Measurements from ENCODE around the gene ASB1.
"Not testable (repeated sequence)": the region's sequence is repeated elsewhere in the genome, so short reads cannot be mapped to it uniquely, and the experiment has no call there.

The ASB1 gene

DNA sequence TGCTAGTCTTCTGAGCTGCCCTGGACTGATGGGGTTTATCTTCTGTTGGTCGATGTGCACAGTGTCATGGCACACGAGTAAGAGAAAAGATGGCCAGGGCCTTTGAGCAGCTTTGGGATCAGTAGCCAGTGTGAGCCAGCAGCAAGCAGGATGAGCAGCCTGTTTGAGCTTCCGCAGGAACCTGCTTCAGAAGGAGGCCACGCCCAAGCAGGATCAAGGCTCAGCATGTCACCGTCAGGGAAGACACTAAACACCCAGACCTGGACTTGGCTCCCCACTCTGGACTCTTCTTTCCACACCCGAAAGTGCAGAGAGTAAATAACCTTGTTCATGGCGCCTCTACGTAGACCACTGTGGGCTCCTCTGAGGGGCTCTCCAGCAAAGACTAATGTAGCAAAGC lies 25.2 kb upstream of the ASB1 start:
- Histone ChIP-seq H3K4me1 (ENCODE audit: control insufficient read depth, insufficient read depth, low read length) (no peaks in the 10 kb centered on the region), H3K27ac (ENCODE audit: extremely low read depth, low read depth, low read length) (no peak overlapping the region), H3K9me3 (ENCODE audit: control insufficient read depth, insufficient read depth, low read depth, low read length) (no peaks in the 10 kb centered on the region), H3K4me3 (ENCODE audit: low read depth, low read length) (no peak overlapping the region), H3K36me3 (ENCODE audit: control insufficient read depth in 2 of 2, insufficient read depth in 1 of 2, low read length in 2 of 2) (peaks cover 0 to 34% of the 10 kb centered on the region in 2 experiments)
- ChIA-PET POLR2A (no interaction called here), CTCF (interaction anchor here (1.0 kb wide), 1 partner anchor 31 kb away, joined by 4 read pairs; no protein-coding TSS in a partner anchor)
- TF ChIP-seq SP7 (tag by site-specific recombination; IDR thresholded peaks at IDR 0.05) (no peak), ZNF555 (tag by site-specific recombination; conservative IDR thresholded peaks at IDR 0.05) (no peak), ZNF133 (tag by site-specific recombination; IDR thresholded peaks at IDR 0.05) (no peak), ZBTB21 (tag by site-specific recombination; IDR thresholded peaks at IDR 0.05) (no peak), ZNF510 (tag by site-specific recombination; IDR thresholded peaks at IDR 0.05; ENCODE audit: insufficient replicate concordance) (no peak), ZNF76 (tag by site-specific recombination; IDR thresholded peaks at IDR 0.05; ENCODE audit: borderline replicate concordance, low read depth) (no peak)
- TF ChIP-seq, protein P1, sequence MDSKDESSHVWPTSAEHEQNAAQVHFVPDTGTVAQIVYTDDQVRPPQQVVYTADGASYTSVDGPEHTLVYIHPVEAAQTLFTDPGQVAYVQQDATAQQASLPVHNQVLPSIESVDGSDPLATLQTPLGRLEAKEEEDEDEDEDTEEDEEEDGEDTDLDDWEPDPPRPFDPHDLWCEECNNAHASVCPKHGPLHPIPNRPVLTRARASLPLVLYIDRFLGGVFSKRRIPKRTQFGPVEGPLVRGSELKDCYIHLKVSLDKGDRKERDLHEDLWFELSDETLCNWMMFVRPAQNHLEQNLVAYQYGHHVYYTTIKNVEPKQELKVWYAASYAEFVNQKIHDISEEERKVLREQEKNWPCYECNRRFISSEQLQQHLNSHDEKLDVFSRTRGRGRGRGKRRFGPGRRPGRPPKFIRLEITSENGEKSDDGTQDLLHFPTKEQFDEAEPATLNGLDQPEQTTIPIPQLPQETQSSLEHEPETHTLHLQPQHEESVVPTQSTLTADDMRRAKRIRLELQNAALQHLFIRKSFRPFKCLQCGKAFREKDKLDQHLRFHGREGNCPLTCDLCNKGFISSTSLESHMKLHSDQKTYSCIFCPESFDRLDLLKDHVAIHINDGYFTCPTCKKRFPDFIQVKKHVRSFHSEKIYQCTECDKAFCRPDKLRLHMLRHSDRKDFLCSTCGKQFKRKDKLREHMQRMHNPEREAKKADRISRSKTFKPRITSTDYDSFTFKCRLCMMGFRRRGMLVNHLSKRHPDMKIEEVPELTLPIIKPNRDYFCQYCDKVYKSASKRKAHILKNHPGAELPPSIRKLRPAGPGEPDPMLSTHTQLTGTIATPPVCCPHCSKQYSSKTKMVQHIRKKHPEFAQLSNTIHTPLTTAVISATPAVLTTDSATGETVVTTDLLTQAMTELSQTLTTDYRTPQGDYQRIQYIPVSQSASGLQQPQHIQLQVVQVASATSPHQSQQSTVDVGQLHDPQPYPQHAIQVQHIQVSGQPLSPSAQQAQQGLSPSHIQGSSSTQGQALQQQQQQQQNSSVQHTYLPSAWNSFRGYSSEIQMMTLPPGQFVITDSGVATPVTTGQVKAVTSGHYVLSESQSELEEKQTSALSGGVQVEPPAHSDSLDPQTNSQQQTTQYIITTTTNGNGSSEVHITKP (tag by site-specific recombination; IDR thresholded peaks at IDR 0.05), result no peak

DNA sequence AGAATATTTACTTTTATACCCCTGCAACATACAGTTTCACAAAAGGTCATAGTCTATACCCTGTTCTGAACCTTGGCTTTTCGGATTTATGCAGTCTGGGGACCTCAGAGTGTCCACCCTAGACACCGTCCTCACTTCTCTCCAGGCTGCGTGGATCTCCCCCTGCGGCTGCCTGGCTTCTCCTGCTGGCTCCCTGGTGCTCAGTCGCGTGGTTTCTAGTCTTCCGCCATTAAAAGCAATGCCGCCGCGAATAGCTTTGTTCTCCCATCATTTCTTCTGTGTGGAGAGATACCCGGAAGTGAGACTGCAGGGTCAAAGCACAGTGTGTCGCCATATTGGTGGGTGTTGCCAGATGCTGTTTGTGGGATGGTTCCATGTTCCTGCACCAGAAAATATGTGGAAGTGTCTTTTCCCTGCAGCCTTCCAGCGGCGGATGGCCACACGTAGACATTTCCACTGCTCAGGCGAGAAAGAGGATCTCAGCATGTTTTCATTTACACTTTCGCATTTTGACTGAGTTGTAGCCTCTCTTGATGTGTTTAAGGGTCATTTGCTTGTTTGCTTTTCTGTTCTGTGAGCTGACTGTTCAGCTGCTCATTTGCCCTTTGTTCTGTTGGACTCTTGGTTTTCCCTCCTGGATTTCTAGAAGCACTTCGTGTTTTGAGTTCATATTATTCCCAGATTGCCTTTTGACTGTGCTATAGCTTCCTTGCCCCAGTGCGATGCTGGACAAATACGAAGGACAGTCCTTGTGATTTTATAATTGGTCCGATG lies 22.9 kb upstream of the ASB1 start:
- CTCF ChIA-PET, result no interaction called here
- Histone ChIP-seq H3K36me3 (ENCODE audit: control insufficient read depth in 2 of 2, insufficient read depth in 1 of 2, low read length in 2 of 2) (peaks cover 0 to 30% of the 10 kb centered on the region in 2 experiments), H3K27ac (ENCODE audit: extremely low read depth, low read depth, low read length) (no peak overlapping the region), H3K4me3 (ENCODE audit: low read depth, low read length) (no peak overlapping the region), H3K4me1 (ENCODE audit: control insufficient read depth, insufficient read depth, low read length) (no peaks in the 10 kb centered on the region), H3K9me3 (ENCODE audit: control insufficient read depth, insufficient read depth, low read depth, low read length) (no peaks in the 10 kb centered on the region)
- POLR2A ChIA-PET, result no interaction called here
- TF ChIP-seq, protein P2, sequence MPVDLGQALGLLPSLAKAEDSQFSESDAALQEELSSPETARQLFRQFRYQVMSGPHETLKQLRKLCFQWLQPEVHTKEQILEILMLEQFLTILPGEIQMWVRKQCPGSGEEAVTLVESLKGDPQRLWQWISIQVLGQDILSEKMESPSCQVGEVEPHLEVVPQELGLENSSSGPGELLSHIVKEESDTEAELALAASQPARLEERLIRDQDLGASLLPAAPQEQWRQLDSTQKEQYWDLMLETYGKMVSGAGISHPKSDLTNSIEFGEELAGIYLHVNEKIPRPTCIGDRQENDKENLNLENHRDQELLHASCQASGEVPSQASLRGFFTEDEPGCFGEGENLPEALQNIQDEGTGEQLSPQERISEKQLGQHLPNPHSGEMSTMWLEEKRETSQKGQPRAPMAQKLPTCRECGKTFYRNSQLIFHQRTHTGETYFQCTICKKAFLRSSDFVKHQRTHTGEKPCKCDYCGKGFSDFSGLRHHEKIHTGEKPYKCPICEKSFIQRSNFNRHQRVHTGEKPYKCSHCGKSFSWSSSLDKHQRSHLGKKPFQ (tag by site-specific recombination; IDR thresholded peaks at IDR 0.05), result no peak
- TF ChIP-seq ZNF544 (tag by site-specific recombination; IDR thresholded peaks at IDR 0.05), result no peak
- TF ChIP-seq ZNF350 (tag by site-specific recombination; IDR thresholded peaks at IDR 0.05), result no peak
- no peak for TF ChIP-seq ZSCAN23 (tag by site-specific recombination; IDR thresholded peaks at IDR 0.05)
- no peak for TF ChIP-seq ZBTB17 (tag by site-specific recombination; IDR thresholded peaks at IDR 0.05)

DNA sequence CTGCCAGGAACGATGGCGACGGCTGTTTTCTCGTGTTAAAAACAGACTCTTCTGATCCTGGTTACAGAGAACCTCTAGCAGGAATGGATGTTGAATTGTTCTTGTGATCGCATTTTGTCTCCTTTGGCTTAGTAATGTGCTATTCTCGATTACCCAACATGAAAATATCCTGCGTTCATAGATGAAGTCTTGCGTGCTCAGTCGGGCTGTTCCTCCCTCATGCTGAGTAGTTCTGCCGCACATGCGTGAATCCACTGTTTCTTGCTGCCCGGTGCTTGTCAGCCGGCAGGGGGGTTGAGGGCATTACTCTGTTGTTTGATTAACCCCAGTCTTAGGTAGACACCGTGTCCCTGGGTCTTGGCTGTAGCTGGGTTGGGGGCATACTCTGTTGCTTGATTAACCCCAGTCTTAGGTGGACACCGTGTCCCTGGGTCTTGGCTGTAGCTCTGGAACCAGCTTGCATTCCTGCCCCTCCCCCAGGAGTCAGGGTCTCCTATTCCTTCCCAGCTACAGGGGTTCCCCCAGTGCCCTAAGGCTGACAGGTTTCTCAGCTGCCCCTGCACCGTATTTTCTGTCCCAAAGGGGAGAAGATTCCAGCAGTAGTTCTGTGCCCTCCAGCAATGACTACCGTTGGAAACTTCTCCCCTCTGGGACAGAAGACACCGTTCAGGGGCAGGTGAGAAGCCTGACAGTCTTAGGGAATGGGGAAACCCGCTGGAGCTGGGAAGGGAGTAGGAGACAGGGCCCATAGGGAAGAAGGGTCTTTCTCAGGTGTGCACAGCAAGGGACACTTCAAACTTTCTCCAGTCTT lies 22.1 kb upstream of the ASB1 start:
- no peak for TF ChIP-seq ZNF292 (tag by site-specific recombination; IDR thresholded peaks at IDR 0.05; ENCODE audit: borderline replicate concordance, low read depth)
- TF ChIP-seq ZNF146 (tag by site-specific recombination; IDR thresholded peaks at IDR 0.05), result no peak
- no peak for TF ChIP-seq SCRT2 (tag by site-specific recombination; IDR thresholded peaks at IDR 0.05)
- no peak for TF ChIP-seq ZNF521 (tag by site-specific recombination; IDR thresholded peaks at IDR 0.05)
- ChIA-PET CTCF (no interaction called here), POLR2A (interaction anchor here (0.6 to 0.7 kb wide), 3 partner anchors 83 to 538 kb away, joined by 4 to 6 read pairs (median 5); no protein-coding TSS in a partner anchor)
- H3K27ac ChIP-seq (ENCODE audit: extremely low read depth, low read depth, low read length), result no peak overlapping the region
- H3K4me3 ChIP-seq (ENCODE audit: low read depth, low read length), result no peak overlapping the region
- peaks cover 0 to 22% of the 10 kb centered on the region in 2 experiments for H3K36me3 ChIP-seq (ENCODE audit: control insufficient read depth in 2 of 2, insufficient read depth in 1 of 2, low read length in 2 of 2)
- no peaks in the 10 kb centered on the region for H3K9me3 ChIP-seq (ENCODE audit: control insufficient read depth, insufficient read depth, low read depth, low read length)
- H3K4me1 ChIP-seq (ENCODE audit: control insufficient read depth, insufficient read depth, low read length), result no peaks in the 10 kb centered on the region

DNA sequence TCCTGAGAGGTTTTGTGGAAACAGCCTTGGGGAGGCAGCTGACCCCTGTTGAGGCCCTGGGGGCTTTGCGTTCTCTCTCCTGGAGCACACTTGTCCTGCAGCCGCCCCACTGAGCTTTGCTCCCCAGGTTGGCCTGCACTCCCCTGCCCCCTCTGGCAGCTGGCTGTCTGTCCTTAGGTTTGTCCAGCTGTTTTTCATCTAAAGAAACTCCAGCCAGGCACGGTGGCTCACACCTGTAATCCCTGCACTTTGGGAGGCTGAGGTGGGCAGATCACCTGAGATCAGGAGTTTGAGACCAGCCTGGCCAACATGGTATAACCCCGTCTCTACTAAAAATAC lies 21.5 kb upstream of the ASB1 start:
- peaks cover 0 to 20% of the 10 kb centered on the region in 2 experiments for H3K36me3 ChIP-seq (ENCODE audit: control insufficient read depth in 2 of 2, insufficient read depth in 1 of 2, low read length in 2 of 2)
- H3K9me3 ChIP-seq (ENCODE audit: control insufficient read depth, insufficient read depth, low read depth, low read length); H3K4me1 ChIP-seq (ENCODE audit: control insufficient read depth, insufficient read depth, low read length); CTCF ChIA-PET; H3K27ac ChIP-seq (ENCODE audit: extremely low read depth, low read depth, low read length); H3K4me3 ChIP-seq (ENCODE audit: low read depth, low read length): not testable (repeated sequence)
- POLR2A ChIA-PET, result interaction anchor here (0.6 to 0.7 kb wide), 3 partner anchors 84 to 537 kb away, joined by 4 to 6 read pairs (median 5); no protein-coding TSS in a partner anchor

Measured in HEK293 (cell line).